ENCODE results near the gene CNIH2. TPM values are rescaled to one million over a fixed set of nuclear protein-coding genes. Genes with fewer than 3 reads are reported as not detected.

CNIH2 gene
- total and polyA plus RNA-seq, 2 of the 8 experiments (the other 6 are each of a cell fraction or from before 2014, with no cell fraction given): 12.5 to 15.8 TPM

- TF ChIP-seq ATF2 (IDR thresholded peaks at IDR 0.05; ENCODE audit: low read length): 0 out of 2 replicates have a peak, but pooled peaks have one; percentile 47
- peak; percentile 91 to 95 (median 95) for TF ChIP-seq CTCF (IDR thresholded peaks at IDR 0.05; ENCODE audit: control extremely low read depth in 1 of 3, insufficient read depth in 1 of 3, low read depth in 1 of 3, low read length in 3 of 3)
- no peak for TF ChIP-seq EGR1 (IDR thresholded peaks at IDR 0.05; ENCODE audit: borderline replicate concordance, low read depth, low read length)
- TF ChIP-seq KDM1A (IDR thresholded peaks at IDR 0.05; ENCODE audit: borderline replicate concordance, low read length): 0 out of 2 replicates have a peak, but pooled peaks have one; percentile 20
- TF ChIP-seq HDAC6 (IDR thresholded peaks at IDR 0.05; ENCODE audit: low read depth, low read length): no peak
- peak in 1 of 2 experiments; percentile 23; a peak in 2 of 3 replicates for TF ChIP-seq EP300 (IDR thresholded peaks at IDR 0.05; ENCODE audit: borderline replicate concordance in 1 of 2, low read depth in 2 of 2, low read length in 2 of 2)
- peak; percentile 63; the same call in 1 of the 2 replicates for TF ChIP-seq CHD2 (IDR thresholded peaks at IDR 0.05; ENCODE audit: low read length)
- 0 out of 3 replicates have a peak, but pooled peaks of 1 of the 2 experiments have one; percentile 28 for TF ChIP-seq POLR2A (IDR thresholded peaks at IDR 0.05; ENCODE audit: control extremely low read depth in 1 of 2, low read depth in 2 of 2, low read length in 2 of 2)
- peak; percentile 55 to 72 for TF ChIP-seq RAD21 (IDR thresholded peaks at IDR 0.05 in 1 of 2, conservative IDR thresholded peaks at IDR 0.05 in 1 of 2; ENCODE audit: low read depth in 2 of 2, low read length in 2 of 2)
- TF ChIP-seq NANOG (IDR thresholded peaks at IDR 0.05; ENCODE audit: insufficient read depth, low read depth, low read length, poor library complexity, severe bottlenecking): peak; percentile 31
- peak; percentile 97 to 99 for TF ChIP-seq SIN3A (conservative IDR thresholded peaks at IDR 0.05 in 1 of 2, IDR thresholded peaks at IDR 0.05 in 1 of 2; ENCODE audit: low read depth in 1 of 2, low read length in 2 of 2)
- TF ChIP-seq TCF12 (IDR thresholded peaks at IDR 0.05; ENCODE audit: low read depth, low read length): 0 out of 2 replicates have a peak, but pooled peaks have one; percentile 23
- TF ChIP-seq ASH2L (IDR thresholded peaks at IDR 0.05; ENCODE audit: low read length): peak; percentile 29
Measured at GRCh38 chr11:66282468-66283455, 4.8 kb downstream of the CNIH2 start (continued).

Data from H1 (cell line).